SU-DHL-6 (cell line): ENCODE measurements around the gene BOLA2B.

ENCODE experiments used
- EZH2phosphoT487 ChIP-seq: fragments of 200-600 bp; sonication (generic), shearing (Covaris generic); conservative IDR thresholded peaks from 2 replicates; pipeline ENCODE4 v1.6.1; 2018; ENCODE audit warnings: mild to moderate bottlenecking, antibody characterized with exemption, low read length, moderate library complexity, mixed read lengths
- TF ChIP-seq, protein P1 (sequence below): fragments of 200-600 bp; sonication (generic); IDR thresholded peaks from one replicate; pipeline ENCODE4 v1.5.1; 2017; ENCODE audit warnings: antibody characterized with exemption, mild to moderate bottlenecking, low read length, moderate library complexity; ENCODE audit not compliant: insufficient read depth, poor library complexity, severe bottlenecking

- TF ChIP-seq, protein P1, sequence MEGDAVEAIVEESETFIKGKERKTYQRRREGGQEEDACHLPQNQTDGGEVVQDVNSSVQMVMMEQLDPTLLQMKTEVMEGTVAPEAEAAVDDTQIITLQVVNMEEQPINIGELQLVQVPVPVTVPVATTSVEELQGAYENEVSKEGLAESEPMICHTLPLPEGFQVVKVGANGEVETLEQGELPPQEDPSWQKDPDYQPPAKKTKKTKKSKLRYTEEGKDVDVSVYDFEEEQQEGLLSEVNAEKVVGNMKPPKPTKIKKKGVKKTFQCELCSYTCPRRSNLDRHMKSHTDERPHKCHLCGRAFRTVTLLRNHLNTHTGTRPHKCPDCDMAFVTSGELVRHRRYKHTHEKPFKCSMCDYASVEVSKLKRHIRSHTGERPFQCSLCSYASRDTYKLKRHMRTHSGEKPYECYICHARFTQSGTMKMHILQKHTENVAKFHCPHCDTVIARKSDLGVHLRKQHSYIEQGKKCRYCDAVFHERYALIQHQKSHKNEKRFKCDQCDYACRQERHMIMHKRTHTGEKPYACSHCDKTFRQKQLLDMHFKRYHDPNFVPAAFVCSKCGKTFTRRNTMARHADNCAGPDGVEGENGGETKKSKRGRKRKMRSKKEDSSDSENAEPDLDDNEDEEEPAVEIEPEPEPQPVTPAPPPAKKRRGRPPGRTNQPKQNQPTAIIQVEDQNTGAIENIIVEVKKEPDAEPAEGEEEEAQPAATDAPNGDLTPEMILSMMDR, result no peak
- no peak for TF ChIP-seq EZH2phosphoT487
These were observed 27.1 kb downstream of the BOLA2B start for GRCh38 chr16:30166202-30166902.
